Transverse colon (tissue), 4 donors: ENCODE results near the gene CBX2. TPM values are rescaled to one million over a fixed set of nuclear protein-coding genes. Genes with fewer than 3 reads are reported as not detected.

ENCODE experiments used
- DNase-seq: peaks from one replicate; pipeline ENCODE4 v3.0.0-alpha.2; 2019
- H3K27ac ChIP-seq, 4 donors: fragments of 200-600 bp; sonication (generic); 2 replicates each; pipeline ENCODE4 v1.5.1; 2016 to 2018; ENCODE audit warnings: inconsistent platforms in 4 of 4
- H3K27me3 ChIP-seq: fragments of 200-600 bp; sonication (generic); 2 replicates; pipeline ENCODE4 v1.5.1; 2017; ENCODE audit warnings: inconsistent platforms
- H3K36me3 ChIP-seq, 4 donors: fragments of 200-600 bp; sonication (generic); 2 replicates each; pipeline ENCODE4 v1.5.1; 2017 to 2019; ENCODE audit warnings: inconsistent platforms in 4 of 4
- H3K4me1 ChIP-seq, 4 donors: fragments of 200-600 bp; sonication (generic); 2 replicates each; pipeline ENCODE4 v1.5.1; 2017 to 2020; ENCODE audit warnings: inconsistent platforms in 4 of 4
- H3K4me3 ChIP-seq, 4 donors: fragments of 200-600 bp; sonication (generic); 1 replicate in 1 of 4; 2 replicates in 3 of 4; pipeline versions ENCODE4 v1.5.1 to v1.6.1; 2017 to 2019; ENCODE audit warnings: inconsistent platforms in 4 of 4
- H3K9me3 ChIP-seq, 2 donors: fragments of 200-600 bp; sonication (generic); 2 replicates each; pipeline ENCODE4 v1.5.1; 2017 to 2019; ENCODE audit warnings: inconsistent platforms in 2 of 2
- EP300 ChIP-seq: sonication (generic); formaldehyde crosslinking; IDR thresholded peaks from one replicate; pipeline ENCODE4 v1.6.1; 2017; ENCODE audit warnings: antibody characterized with exemption, low read depth
- POLR2A ChIP-seq: fragments of 450-650 bp; IDR thresholded peaks from one replicate; pipeline ENCODE4 v1.6.1; 2016; ENCODE audit warnings: antibody characterized with exemption, mild to moderate bottlenecking, moderate library complexity
- POLR2AphosphoS5 ChIP-seq, 3 donors: sonication (generic); formaldehyde crosslinking; IDR thresholded peaks; one replicate each; pipeline ENCODE4 v1.6.1; 2016; ENCODE audit warnings: antibody characterized with exemption in 3 of 3
- WGBS, 2 donors: methylation state at CpG; one replicate each; pipeline ENCODE4 v1.1.5; 2018; ENCODE audit warnings: low coverage in 1 of 2; 5-methylcytosine and 5-hydroxymethylcytosine counted together
- in situ Hi-C, 4 donors: fragments of 200-750 bp; cut with MboI; loops; one replicate each; pipeline versions ENCODE4 v1.15.0 to v1.15.1; 2017; ENCODE audit warnings: low sequenced_read_pairs in 3 of 4, low pct_ligation_motif_present in 1 of 4, low pct_unique_long_range_greater_than_20kb in 1 of 4
- intact Hi-C: fragments of 100-400 bp; cut with DNase I; formaldehyde crosslinking; loops from one replicate; pipeline ENCODE4 v1.15.1; 2023; ENCODE audit warnings: low total_unique reads
- total RNA-seq, 4 donors: library from RNA; depleted of rRNA; stranded (reverse); fragments of >200 nt; gene quantifications; one replicate each; pipeline ENCODE4 v1.1.0, GENCODE V29; 2016
- TF ChIP-seq, protein P1 (sequence below), 5 experiments: fragments of 200-600 bp in 3 of 5; fragments of 450-650 bp in 2 of 5; sonication (generic) in 3 of 5; IDR thresholded peaks; 1 replicate in 2 of 5; 2 replicates in 3 of 5; pipeline ENCODE4 v1.5.1; 2016 to 2017; ENCODE audit warnings: antibody characterized with exemption in 5 of 5, inconsistent platforms in 3 of 5, mild to moderate bottlenecking in 2 of 5, moderate library complexity in 1 of 5

The CBX2 gene
- total RNA-seq, 4 donors from 2014 or later, result 0.27 to 0.64 TPM; not detected in 2

- intact Hi-C loops (no loop called here), in situ Hi-C loops (no loop called here)
- no peaks in the 10 kb centered on the region for H3K36me3 ChIP-seq
- H3K27me3 ChIP-seq, result peaks cover 96% of the 10 kb centered on the region
- 9% methylated on average over 39 of the region's 51 CpGs; no CpG with 5 or more reads in 1 of the 2 donors for WGBS, 2 donors
- no peaks in the 10 kb centered on the region for H3K9me3 ChIP-seq
- peaks cover 4 to 25% (median 21%) of the 10 kb centered on the region in 4 donors for H3K4me1 ChIP-seq
- H3K4me3 ChIP-seq, result peak overlapping the region; percentile 29 to 60 (median 42)
- peak; percentile 52 for DNase-seq
- peak overlapping the region in 1 of 4 donors; percentile 33 for H3K27ac ChIP-seq
- no peak for TF ChIP-seq EP300
- TF ChIP-seq, protein P1, sequence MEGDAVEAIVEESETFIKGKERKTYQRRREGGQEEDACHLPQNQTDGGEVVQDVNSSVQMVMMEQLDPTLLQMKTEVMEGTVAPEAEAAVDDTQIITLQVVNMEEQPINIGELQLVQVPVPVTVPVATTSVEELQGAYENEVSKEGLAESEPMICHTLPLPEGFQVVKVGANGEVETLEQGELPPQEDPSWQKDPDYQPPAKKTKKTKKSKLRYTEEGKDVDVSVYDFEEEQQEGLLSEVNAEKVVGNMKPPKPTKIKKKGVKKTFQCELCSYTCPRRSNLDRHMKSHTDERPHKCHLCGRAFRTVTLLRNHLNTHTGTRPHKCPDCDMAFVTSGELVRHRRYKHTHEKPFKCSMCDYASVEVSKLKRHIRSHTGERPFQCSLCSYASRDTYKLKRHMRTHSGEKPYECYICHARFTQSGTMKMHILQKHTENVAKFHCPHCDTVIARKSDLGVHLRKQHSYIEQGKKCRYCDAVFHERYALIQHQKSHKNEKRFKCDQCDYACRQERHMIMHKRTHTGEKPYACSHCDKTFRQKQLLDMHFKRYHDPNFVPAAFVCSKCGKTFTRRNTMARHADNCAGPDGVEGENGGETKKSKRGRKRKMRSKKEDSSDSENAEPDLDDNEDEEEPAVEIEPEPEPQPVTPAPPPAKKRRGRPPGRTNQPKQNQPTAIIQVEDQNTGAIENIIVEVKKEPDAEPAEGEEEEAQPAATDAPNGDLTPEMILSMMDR (IDR thresholded peaks at IDR 0.05), result peak in 1 of 5 experiments; percentile 6
Observed at GRCh38 chr17:79777120-79777893, 641 bp upstream of the CBX2 start.

DNA sequence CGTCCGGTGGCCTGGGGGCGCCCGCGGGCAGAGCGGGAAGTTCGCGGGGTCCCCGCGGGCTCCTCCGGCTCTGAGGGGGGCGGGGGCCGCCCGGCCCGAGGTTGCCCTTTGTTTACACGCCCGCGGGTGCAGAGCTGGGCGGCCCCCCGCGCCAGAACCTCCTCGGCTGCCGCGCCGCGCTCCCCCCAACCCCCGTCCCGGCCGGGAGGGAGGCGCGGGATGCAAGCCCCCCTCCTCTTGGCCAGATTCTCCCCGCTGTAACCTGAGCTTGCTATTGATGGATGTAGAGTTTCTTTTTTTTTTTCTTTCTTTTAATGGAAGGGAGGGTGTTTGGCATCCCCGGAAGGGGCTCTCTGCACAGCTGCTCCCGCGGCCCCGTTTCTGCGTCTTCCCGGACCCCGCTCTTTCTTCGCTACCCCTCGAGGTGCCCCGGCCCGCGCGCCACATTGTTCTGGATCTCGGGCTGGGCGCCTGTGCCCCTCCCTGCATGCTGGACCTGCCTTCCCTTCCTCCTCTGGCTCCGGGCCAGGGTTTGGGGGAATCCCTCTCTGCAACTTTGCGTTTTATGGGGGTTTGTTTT is 646 bp downstream of the CBX2 start:
- Histone ChIP-seq H3K9me3 (no peaks in the 10 kb centered on the region), H3K27ac (peak overlapping the region in 1 of 4 donors; percentile 44), H3K27me3 (peaks cover 92% of the 10 kb centered on the region), H3K4me3 (peak overlapping the region; percentile 40 to 70 (median 52)), H3K4me1 (peaks cover 4 to 25% (median 21%) of the 10 kb centered on the region in 4 donors), H3K36me3 (no peaks in the 10 kb centered on the region)
- TF ChIP-seq EP300 (no peak), POLR2AphosphoS5 (IDR thresholded peaks at IDR 0.05) (no peak), POLR2A (no peak)
- TF ChIP-seq, protein P1 (IDR thresholded peaks at IDR 0.05), result no peak
- intact Hi-C loops (no loop called here), in situ Hi-C loops (no loop called here)
- DNase-seq, result no peak
- 2% methylated on average over 33 of the region's 49 CpGs; no CpG with 5 or more reads in 1 of the 2 donors for WGBS, 2 donors

- no peak for TF ChIP-seq POLR2AphosphoS5 (IDR thresholded peaks at IDR 0.05)
- TF ChIP-seq POLR2A, result no peak
- TF ChIP-seq EP300, result no peak
- TF ChIP-seq, protein P1 (IDR thresholded peaks at IDR 0.05), result no peak
- H3K4me1 ChIP-seq, result peaks cover 4 to 25% (median 21%) of the 10 kb centered on the region in 4 donors
- peaks cover 92% of the 10 kb centered on the region for H3K27me3 ChIP-seq
- WGBS, 2 donors, result 38% methylated on average over 15 of the region's 17 CpGs; no CpG with 5 or more reads in 1 of the 2 donors
- DNase-seq, result no peak
- peak overlapping the region in 1 of 4 donors; percentile 60 for H3K4me3 ChIP-seq
- intact Hi-C loops, result no loop called here
- in situ Hi-C loops, result no loop called here
- H3K27ac ChIP-seq, result no peak overlapping the region
- H3K9me3 ChIP-seq, result no peaks in the 10 kb centered on the region
- no peaks in the 10 kb centered on the region for H3K36me3 ChIP-seq
Observed at GRCh38 chr17:79779084-79779529, 1.2 kb downstream of the CBX2 start.

GRCh38 chr17:79779661-79780365 is 1.9 kb downstream of the CBX2 start:
- Histone ChIP-seq H3K27me3 (peaks cover 92% of the 10 kb centered on the region), H3K9me3 (no peaks in the 10 kb centered on the region), H3K4me3 (no peak overlapping the region), H3K4me1 (peaks cover 4 to 25% (median 21%) of the 10 kb centered on the region in 4 donors), H3K36me3 (no peaks in the 10 kb centered on the region), H3K27ac (no peak overlapping the region)
- DNase-seq, result no peak
- TF ChIP-seq, protein P1 (IDR thresholded peaks at IDR 0.05), result no peak
- TF ChIP-seq POLR2AphosphoS5 (IDR thresholded peaks at IDR 0.05), result no peak
- TF ChIP-seq POLR2A, result no peak
- TF ChIP-seq EP300, result no peak
- in situ Hi-C loops (no loop called here), intact Hi-C loops (no loop called here)
- 46 to 68% methylated on average over 6 to 10 of the region's 10 CpGs for WGBS, 2 donors
